ENCODE data around the gene GAREM2.
A peak's percentile ranks its signal among the peaks of the same experiment; 100 is the strongest.

The GAREM2 gene

DNA sequence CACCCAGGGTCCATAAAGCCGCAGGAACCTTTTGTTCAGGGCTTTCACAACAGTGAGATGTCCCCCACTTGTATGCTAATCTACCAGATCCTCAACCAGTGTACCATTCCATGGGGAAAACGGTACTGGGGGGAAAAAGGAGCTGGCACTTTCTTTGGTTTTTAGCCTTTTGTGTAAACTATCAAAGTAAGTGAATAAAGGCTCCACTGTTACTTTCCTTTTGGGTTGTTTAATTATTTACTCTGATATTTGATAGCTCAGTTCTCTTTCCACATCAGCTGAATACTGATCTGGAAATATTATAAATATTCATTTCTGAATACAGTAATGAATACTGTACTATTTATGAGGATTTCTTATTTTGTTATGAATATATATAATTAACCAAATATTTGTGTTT is 51.2 kb downstream of the GAREM2 start:
- FAIRE-seq (no peak), DNase-seq (ENCODE audit: insufficient read length, low spot score) (no peak)

- DNase-seq (ENCODE audit: insufficient read length, low spot score) (no peak), FAIRE-seq (no peak)
These were observed 56.7 kb downstream of the GAREM2 start for GRCh38 chr2:26229595-26229994.

DNA sequence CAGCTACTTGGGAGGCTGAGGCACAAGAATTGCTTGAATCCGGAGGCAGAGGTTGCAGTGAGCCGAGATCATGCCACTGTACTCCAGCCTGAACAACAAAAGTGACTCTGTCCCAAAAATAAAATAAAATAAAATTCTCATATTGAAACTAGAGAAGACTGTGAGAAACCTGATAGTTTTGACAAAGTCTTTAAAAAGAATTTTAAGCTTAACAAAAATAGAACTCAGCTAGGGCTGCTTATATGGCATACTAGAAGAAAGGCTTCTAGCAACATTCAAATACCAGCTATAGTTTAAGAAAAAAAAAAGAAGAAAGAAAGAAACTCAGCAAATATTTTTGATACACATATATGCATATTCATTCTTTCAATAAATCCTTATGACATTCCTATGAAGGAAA is 57.9 kb downstream of the GAREM2 start:
- FAIRE-seq, result no peak

DNA sequence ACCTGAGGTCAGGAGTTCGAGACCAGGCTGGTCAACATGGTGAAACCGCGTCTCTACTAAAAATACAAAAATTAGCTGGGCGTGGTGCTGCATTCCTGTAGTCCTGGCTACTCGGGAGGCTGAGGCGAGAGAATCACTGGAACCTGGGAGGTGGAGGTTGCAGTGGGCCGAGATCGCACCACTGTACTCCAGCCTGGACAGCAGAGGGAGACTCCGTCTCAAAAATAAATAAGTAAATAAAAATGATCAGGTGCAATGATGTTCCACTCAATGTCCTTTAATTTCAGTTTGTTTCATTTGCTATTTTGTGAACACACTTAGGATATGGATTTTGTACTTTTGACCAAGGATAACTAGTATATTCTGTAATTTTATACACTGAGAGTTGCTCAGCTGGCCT is 62.2 kb downstream of the GAREM2 start:
- no peak for FAIRE-seq
- no peak for DNase-seq (ENCODE audit: insufficient read length, low spot score)

More for the DNA sequence above, 57.9 kb downstream of the GAREM2 start:
- DNase-seq (ENCODE audit: insufficient read length, low spot score), result no peak

GRCh38 chr2:26237868-26238267 is 65.0 kb downstream of the GAREM2 start:
- FAIRE-seq, result no peak
- DNase-seq (ENCODE audit: insufficient read length, low spot score), result no peak

- DNase-seq (ENCODE audit: insufficient read length, low spot score), result peak; percentile 25
- no peak for FAIRE-seq
These were observed 65.5 kb downstream of the GAREM2 start for GRCh38 chr2:26238311-26238958.

Data from HTR-8/SVneo (cell line).